Activated CD4-positive, alpha-beta memory T cell treated with anti-CD3 and anti-CD28 coated beads for 36 hours (primary cell): ENCODE results near the gene CCDC141. TPM values are rescaled to one million over a fixed set of nuclear protein-coding genes. Genes with fewer than 3 reads are reported as not detected.
"Not testable (repeated sequence)": the region's sequence is repeated elsewhere in the genome, so short reads cannot be mapped to it uniquely, and the experiment has no call there.

ENCODE experiments used
- CTCF ChIA-PET: fragments of 350-600 bp; sonication (Branson Sonifier 250); formaldehyde crosslinking; loops from one replicate; lab custom pipeline; 2021; ENCODE audit warnings: antibody characterized with exemption, inconsistent platforms; lab: Charles Lee
- POLR2A ChIA-PET: fragments of 350-600 bp; sonication (Branson Sonifier 250); formaldehyde crosslinking; loops from one replicate; lab custom pipeline; 2021; ENCODE audit warnings: antibody characterized with exemption; lab: Charles Lee
- DNase-seq: peaks from one replicate; pipeline ENCODE4 v3.0.0-alpha.2; 2020
- H3K27ac Mint-ChIP-seq: one replicate; pipeline ENCODE4 v1.8.0; 2021; ENCODE audit warnings: mixed read lengths
- H3K27me3 Mint-ChIP-seq: one replicate; pipeline ENCODE4 v1.8.0; 2021; ENCODE audit warnings: mixed read lengths
- H3K36me3 Mint-ChIP-seq: one replicate; pipeline ENCODE4 v1.8.0; 2021; ENCODE audit warnings: mixed read lengths
- H3K4me1 Mint-ChIP-seq: one replicate; pipeline ENCODE4 v1.8.0; 2021; ENCODE audit warnings: low read depth, mixed read lengths
- H3K4me3 Mint-ChIP-seq: one replicate; pipeline ENCODE4 v1.8.0; 2021; ENCODE audit warnings: mild to moderate bottlenecking, mixed read lengths
- H3K9me3 Mint-ChIP-seq: one replicate; pipeline ENCODE4 v1.8.0; 2021; ENCODE audit warnings: mixed read lengths
- intact Hi-C: fragments of 100-400 bp; cut with micrococcal nuclease; formaldehyde crosslinking; loops from one replicate; pipeline ENCODE4 v1.15.1; 2023
- total RNA-seq, 2 experiments: library from RNA; stranded (reverse); gene quantifications; one replicate each; pipeline ENCODE4 v1.2.3, GENCODE V29; 2021

Gene CCDC141
- total RNA-seq, 2 experiments from 2014 or later, result 0.93 to 1.3 TPM

DNA sequence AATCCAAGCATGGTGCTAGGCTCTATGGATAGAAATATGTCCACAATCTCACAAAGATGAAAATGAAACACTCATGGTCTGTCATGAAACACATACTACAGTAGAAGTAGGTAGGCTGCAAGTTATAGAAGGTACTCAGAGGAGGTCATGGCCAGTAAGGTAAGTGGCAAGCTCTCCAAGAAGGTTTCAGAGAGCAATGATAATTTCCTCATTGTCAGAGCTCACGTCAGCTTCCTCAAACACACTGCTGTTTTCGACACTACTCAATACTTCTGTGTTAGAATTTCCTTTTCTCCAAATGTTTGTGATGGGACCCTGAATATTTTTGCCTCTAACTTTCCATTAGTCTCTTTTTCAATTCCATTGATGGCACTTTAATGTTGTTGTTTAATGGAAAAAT lies 25.5 kb downstream of the CCDC141 start:
- Mint-ChIP-seq H3K36me3 (peaks cover 11% of the 10 kb centered on the region), H3K4me1 (peaks cover 6% of the 10 kb centered on the region), H3K27me3 (no peaks in the 10 kb centered on the region), H3K9me3 (peaks cover 25% of the 10 kb centered on the region), H3K4me3 (no peak overlapping the region), H3K27ac (no peak overlapping the region)
- intact Hi-C loops, result loop anchor here (10.0 kb wide), 1 partner anchor 260 kb away; no protein-coding TSS in a partner anchor
- no peak for DNase-seq
- CTCF ChIA-PET, result no interaction called here
- POLR2A ChIA-PET, result no interaction called here

- H3K36me3 Mint-ChIP-seq, result peaks cover 8% of the 10 kb centered on the region
- POLR2A ChIA-PET, result no interaction called here
These were observed 27.3 kb downstream of the CCDC141 start for GRCh38 chr2:179022685-179023084.

GRCh38 chr2:179021258-179021657 lies 28.7 kb downstream of the CCDC141 start:
- ChIA-PET POLR2A (interaction anchor here (1.3 kb wide), 1 partner anchor 10 kb away, joined by 3 read pairs; no protein-coding TSS in a partner anchor), CTCF (interaction anchor here (0.6 to 1.2 kb wide), 4 partner anchors 10 to 260 kb away, joined by 3 to 6 read pairs (median 4); no protein-coding TSS in a partner anchor)
- Mint-ChIP-seq H3K4me3 (no peak overlapping the region), H3K27me3 (no peaks in the 10 kb centered on the region), H3K9me3 (peaks cover 8% of the 10 kb centered on the region), H3K36me3 (no peaks in the 10 kb centered on the region), H3K4me1 (peaks cover 6% of the 10 kb centered on the region), H3K27ac (no peak overlapping the region)
- DNase-seq, result no peak
- intact Hi-C loops, result loop anchor here (2.0 to 10.0 kb wide), 3 partner anchors 130 to 256 kb away; no protein-coding TSS in a partner anchor

More at GRCh38 chr2:179022685-179023084, 27.3 kb downstream of the CCDC141 start:
- CTCF ChIA-PET, result no interaction called here
- H3K9me3 Mint-ChIP-seq, result peaks cover 18% of the 10 kb centered on the region
- no peak for DNase-seq
- intact Hi-C loops, result loop anchor here (10.0 kb wide), 1 partner anchor 258 kb away; no protein-coding TSS in a partner anchor
- no peak overlapping the region for H3K4me3 Mint-ChIP-seq
- H3K27me3 Mint-ChIP-seq, result no peaks in the 10 kb centered on the region
- peaks cover 6% of the 10 kb centered on the region for H3K4me1 Mint-ChIP-seq
- H3K27ac Mint-ChIP-seq, result no peak overlapping the region

GRCh38 chr2:179020156-179020750 lies 29.7 kb downstream of the CCDC141 start:
- peaks cover under 1% of the 10 kb centered on the region for H3K9me3 Mint-ChIP-seq
- H3K36me3 Mint-ChIP-seq, result no peaks in the 10 kb centered on the region
- H3K27me3 Mint-ChIP-seq, result no peaks in the 10 kb centered on the region
- ChIA-PET POLR2A (interaction anchor here (0.6 kb wide), 1 partner anchor 155 kb away, joined by 3 read pairs; no protein-coding TSS in a partner anchor), CTCF (interaction anchor here (0.6 to 2.1 kb wide), 10 partner anchors 10 to 246 kb away, joined by 3 to 11 read pairs (median 3); no protein-coding TSS in a partner anchor)
- no peak overlapping the region for H3K4me3 Mint-ChIP-seq
- H3K27ac Mint-ChIP-seq, result no peak overlapping the region
- peaks cover 4% of the 10 kb centered on the region for H3K4me1 Mint-ChIP-seq
- intact Hi-C loops, result loop anchor here (2.0 to 10.0 kb wide), 3 partner anchors 129 to 255 kb away; no protein-coding TSS in a partner anchor
- peak; percentile 63 for DNase-seq

GRCh38 chr2:179019260-179019659 lies 30.7 kb downstream of the CCDC141 start:
- Mint-ChIP-seq H3K27me3 (no peaks in the 10 kb centered on the region), H3K36me3 (no peaks in the 10 kb centered on the region), H3K4me3 (no peak overlapping the region), H3K27ac (no peak overlapping the region), H3K9me3 (no peaks in the 10 kb centered on the region), H3K4me1 (peaks cover under 1% of the 10 kb centered on the region)
- no peak for DNase-seq
- ChIA-PET POLR2A (no interaction called here), CTCF (interaction anchor here (0.9 to 2.1 kb wide), 5 partner anchors 17 to 128 kb away, joined by 3 to 11 read pairs (median 3); no protein-coding TSS in a partner anchor)
- intact Hi-C loops, result no loop called here

DNA sequence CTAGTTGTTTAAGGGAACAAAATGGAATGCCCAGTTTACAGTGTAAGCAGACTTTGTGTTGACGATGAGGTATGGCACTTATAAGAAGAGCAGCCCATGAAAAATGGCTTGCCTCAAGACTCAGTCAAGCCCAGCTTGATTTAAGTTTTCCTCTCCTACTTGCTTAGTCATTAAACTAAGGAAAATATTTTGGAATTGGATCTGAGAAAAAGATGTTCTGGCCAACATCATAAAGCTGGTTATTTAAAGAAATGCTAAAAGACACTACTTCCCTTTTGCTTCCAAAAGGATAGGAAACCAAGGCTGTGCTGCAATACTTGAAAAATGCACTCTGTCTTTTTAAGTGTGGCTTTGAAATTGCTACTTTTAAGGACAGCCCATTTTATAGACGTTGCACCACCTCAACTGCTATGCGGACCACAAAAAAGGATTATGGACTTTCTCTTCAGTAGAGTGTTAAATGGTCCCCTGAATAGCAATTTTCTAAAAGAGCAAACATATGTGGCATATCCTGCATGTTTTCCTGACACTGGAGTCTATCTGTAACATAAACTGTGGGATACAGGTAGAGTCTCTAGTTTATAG lies 32.1 kb downstream of the CCDC141 start:
- CTCF ChIA-PET, result no interaction called here
- no peak for DNase-seq
- Mint-ChIP-seq H3K4me1 (no peaks in the 10 kb centered on the region), H3K27ac (no peak overlapping the region), H3K36me3 (peaks cover 1% of the 10 kb centered on the region), H3K27me3 (no peaks in the 10 kb centered on the region), H3K9me3 (peaks cover 2% of the 10 kb centered on the region), H3K4me3 (no peak overlapping the region)
- POLR2A ChIA-PET, result no interaction called here
- intact Hi-C loops, result no loop called here

GRCh38 chr2:179014189-179014588 lies 35.7 kb downstream of the CCDC141 start:
- H3K36me3 Mint-ChIP-seq, H3K4me1 Mint-ChIP-seq, intact Hi-C loops, H3K4me3 Mint-ChIP-seq, H3K27ac Mint-ChIP-seq, POLR2A ChIA-PET, DNase-seq, CTCF ChIA-PET, H3K27me3 Mint-ChIP-seq: not testable (repeated sequence)
- peaks cover 12% of the 10 kb centered on the region for H3K9me3 Mint-ChIP-seq

DNA sequence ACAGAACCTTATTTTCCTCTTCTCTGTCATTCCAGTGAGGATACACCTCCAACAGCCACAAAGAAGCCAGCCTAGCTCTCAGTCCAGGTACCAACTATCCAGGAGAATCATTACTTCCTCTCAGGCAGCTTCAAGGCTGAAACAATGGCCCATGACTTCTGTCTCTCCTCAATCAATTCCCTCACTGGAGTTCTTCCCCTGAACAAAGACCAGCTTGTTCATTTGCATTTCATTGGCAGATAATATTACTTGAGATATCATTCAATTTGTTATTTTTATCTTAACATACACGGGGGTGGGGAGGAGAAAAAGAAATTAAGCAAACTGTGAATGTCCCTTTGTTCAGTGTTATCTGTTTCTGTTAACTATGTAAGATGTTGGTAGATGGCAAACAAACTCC lies 44.0 kb downstream of the CCDC141 start:
- H3K36me3 Mint-ChIP-seq, result peaks cover 2% of the 10 kb centered on the region
- no peak overlapping the region for H3K27ac Mint-ChIP-seq
- CTCF ChIA-PET, result no interaction called here
- H3K4me3 Mint-ChIP-seq, result no peak overlapping the region
- no peak for DNase-seq
- POLR2A ChIA-PET, result no interaction called here
- no peaks in the 10 kb centered on the region for H3K4me1 Mint-ChIP-seq
- intact Hi-C loops, result no loop called here
- H3K9me3 Mint-ChIP-seq, result peaks cover 10% of the 10 kb centered on the region
- no peaks in the 10 kb centered on the region for H3K27me3 Mint-ChIP-seq

DNA sequence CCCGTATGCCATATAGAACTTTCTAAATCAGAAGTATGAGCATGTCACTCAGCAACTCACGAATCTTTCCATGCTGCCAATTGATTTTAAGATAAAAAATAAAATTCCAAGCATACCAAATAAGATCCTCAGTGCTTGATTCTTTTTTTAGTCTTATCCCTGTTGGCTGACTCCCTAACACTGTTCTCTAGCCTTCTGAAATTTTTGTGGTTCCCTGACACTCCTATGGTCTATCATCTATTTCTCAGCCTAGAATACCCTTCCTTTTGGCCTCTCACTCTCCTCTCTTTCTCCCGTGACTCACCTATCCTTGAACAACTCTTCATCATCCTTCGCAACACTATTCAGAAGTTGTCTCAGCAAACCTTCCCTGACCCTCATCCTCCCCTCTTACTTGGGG lies 50.5 kb downstream of the CCDC141 start:
- Mint-ChIP-seq H3K9me3 (peaks cover 7% of the 10 kb centered on the region), H3K36me3 (peaks cover 4% of the 10 kb centered on the region), H3K27me3 (no peaks in the 10 kb centered on the region), H3K27ac (no peak overlapping the region), H3K4me3 (no peak overlapping the region), H3K4me1 (no peaks in the 10 kb centered on the region)
- DNase-seq, result no peak
- ChIA-PET POLR2A (no interaction called here), CTCF (no interaction called here)
- intact Hi-C loops, result no loop called here

DNA sequence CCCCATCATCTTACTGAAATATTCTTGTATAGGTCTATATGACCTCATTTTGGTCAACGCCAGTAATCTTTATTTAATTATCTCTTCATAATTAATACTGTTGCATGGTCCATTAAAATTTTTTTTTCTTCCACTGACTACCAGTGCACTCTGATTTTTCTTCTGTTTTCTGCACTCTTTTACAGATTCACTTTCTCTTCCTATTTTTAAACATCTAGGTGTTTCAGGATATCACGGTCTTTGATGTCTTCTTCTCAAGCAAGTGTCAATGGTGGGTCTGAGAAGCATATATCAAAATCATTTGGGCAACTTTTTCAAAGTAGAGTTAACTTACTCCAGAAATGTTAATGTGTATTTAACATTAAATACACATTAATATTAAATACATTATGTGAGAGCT lies 51.4 kb downstream of the CCDC141 start:
- H3K27ac Mint-ChIP-seq, result no peak overlapping the region
- intact Hi-C loops, result no loop called here

GRCh38 chr2:178997477-178997876 lies 52.5 kb downstream of the CCDC141 start:
- Mint-ChIP-seq H3K36me3 (peaks cover 4% of the 10 kb centered on the region), H3K9me3 (peaks cover 12% of the 10 kb centered on the region), H3K27ac (no peak overlapping the region), H3K4me3 (no peak overlapping the region), H3K4me1 (no peaks in the 10 kb centered on the region), H3K27me3 (no peaks in the 10 kb centered on the region)
- intact Hi-C loops, result no loop called here
- no peak for DNase-seq
- CTCF ChIA-PET, result interaction anchor here (1.0 kb wide), 1 partner anchor 23 kb away, joined by 3 read pairs; no protein-coding TSS in a partner anchor
- POLR2A ChIA-PET, result no interaction called here

More for the DNA sequence above, 51.4 kb downstream of the CCDC141 start:
- peaks cover 9% of the 10 kb centered on the region for H3K9me3 Mint-ChIP-seq
- no peaks in the 10 kb centered on the region for H3K4me1 Mint-ChIP-seq
- H3K4me3 Mint-ChIP-seq, result no peak overlapping the region
- H3K36me3 Mint-ChIP-seq, result peaks cover 4% of the 10 kb centered on the region
- DNase-seq, result no peak
- H3K27me3 Mint-ChIP-seq, result no peaks in the 10 kb centered on the region
- ChIA-PET POLR2A (no interaction called here), CTCF (interaction anchor here (1.0 kb wide), 1 partner anchor 22 kb away, joined by 3 read pairs; no protein-coding TSS in a partner anchor)

GRCh38 chr2:178997067-178997466 lies 52.9 kb downstream of the CCDC141 start:
- Mint-ChIP-seq H3K4me1 (no peaks in the 10 kb centered on the region), H3K36me3 (peaks cover 4% of the 10 kb centered on the region), H3K9me3 (peaks cover 12% of the 10 kb centered on the region), H3K4me3 (no peak overlapping the region), H3K27me3 (no peaks in the 10 kb centered on the region), H3K27ac (no peak overlapping the region)
- CTCF ChIA-PET, result no interaction called here
- no peak for DNase-seq
- intact Hi-C loops, result no loop called here
- POLR2A ChIA-PET, result no interaction called here
